ENCODE data around the gene MUC2. TPM values are rescaled to one million over a fixed set of nuclear protein-coding genes. Genes with fewer than 3 reads are reported as not detected.

The MUC2 gene
- total and polyA plus RNA-seq, 5 donors from 2014 or later: not detected

DNA sequence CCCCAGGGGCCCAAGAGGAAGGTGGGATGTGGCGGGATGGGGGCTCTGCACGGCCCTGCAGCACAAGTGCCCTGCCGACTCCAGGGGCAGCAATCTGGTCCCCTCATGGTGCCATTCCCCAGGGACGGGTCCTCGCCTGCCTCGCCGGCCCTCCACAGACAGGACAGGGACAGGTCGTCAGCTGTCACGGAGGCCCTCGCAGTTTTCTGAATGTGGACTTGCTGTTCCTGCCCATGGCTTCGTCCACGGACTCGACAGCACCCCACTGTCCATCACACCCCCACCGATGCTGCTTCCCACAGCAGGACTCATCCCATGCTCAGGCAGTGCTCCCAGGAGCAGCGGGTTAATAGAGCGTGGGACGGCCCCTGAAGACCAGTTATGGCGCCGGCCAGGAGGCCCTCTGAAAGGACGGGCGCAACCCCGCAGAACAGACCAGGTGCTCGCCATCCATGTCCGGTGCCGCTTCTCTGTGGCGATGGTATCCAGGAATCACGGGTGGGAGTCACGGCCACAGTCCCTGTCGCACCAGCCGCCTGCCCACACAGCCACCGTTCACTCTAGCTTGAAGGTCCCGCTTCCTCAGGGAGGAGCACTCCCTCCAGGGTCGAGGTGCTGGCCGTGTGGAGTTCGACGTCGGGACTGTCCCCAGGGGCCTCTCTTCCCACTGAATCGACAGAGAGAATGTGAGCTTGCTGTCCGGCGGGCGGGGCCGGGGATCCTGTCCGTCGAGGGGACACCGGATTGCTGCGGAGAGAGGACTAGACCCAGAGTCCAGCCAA is 18.5 kb upstream of the MUC2 start:
- H3K9me3 ChIP-seq (ENCODE audit: control insufficient read depth in 2 of 2, low read length in 2 of 2): no peaks in the 10 kb centered on the region
- DNase-seq (no peak), ATAC-seq (ENCODE audit: low read depth in 2 of 2) (no peak)
- no peaks in the 10 kb centered on the region for H3K27me3 ChIP-seq (ENCODE audit: control insufficient read depth, insufficient read depth, low read length)
- Mint-ChIP-seq H3K9me3 (no peaks in the 10 kb centered on the region), H3K4me1 (no peaks in the 10 kb centered on the region), H3K27ac (no peak overlapping the region), H3K36me3 (no peaks in the 10 kb centered on the region), H3K4me3 (no peak overlapping the region), H3K27me3 (no peaks in the 10 kb centered on the region)
- peaks cover under 1% of the 10 kb centered on the region for H3K4me1 ChIP-seq (ENCODE audit: control insufficient read depth, insufficient read depth, low read length, poor library complexity, severe bottlenecking)
- H3K27ac ChIP-seq (ENCODE audit: insufficient read depth, low read length, poor library complexity, severe bottlenecking): no peak overlapping the region
- H3K36me3 ChIP-seq (ENCODE audit: control insufficient read depth, insufficient read depth, low read length): no peaks in the 10 kb centered on the region
- H3K4me3 ChIP-seq (ENCODE audit: low read depth, low read length): no peak overlapping the region

DNA sequence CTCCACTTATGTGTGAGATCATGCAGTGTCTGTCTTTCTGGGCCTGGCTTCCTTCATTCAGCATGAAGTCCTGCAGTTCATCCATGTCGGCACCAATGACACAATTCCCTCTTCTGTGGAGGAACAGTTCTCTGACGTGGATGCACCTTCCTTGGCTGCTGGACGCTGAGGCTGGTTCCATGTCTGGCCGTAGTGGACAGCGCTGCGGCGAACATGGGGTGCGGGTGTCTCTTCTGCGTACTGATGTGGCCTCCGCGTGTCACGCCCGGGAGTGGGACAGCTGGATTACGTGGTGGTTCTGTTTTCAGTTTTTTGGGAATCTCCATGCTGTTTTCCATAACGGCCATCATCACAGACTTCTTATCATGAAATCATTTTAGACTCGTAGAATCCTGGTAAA is 16.9 kb upstream of the MUC2 start:
- Mint-ChIP-seq H3K27ac (no peak overlapping the region), H3K36me3 (no peaks in the 10 kb centered on the region), H3K4me3 (no peak overlapping the region), H3K4me1 (no peaks in the 10 kb centered on the region), H3K27me3 (peaks cover 5% of the 10 kb centered on the region), H3K9me3 (peaks cover 0 to 4% (median 0%) of the 10 kb centered on the region in 7 donors)
- Histone ChIP-seq H3K4me3 (ENCODE audit: low read depth, low read length) (no peak overlapping the region), H3K9me3 (ENCODE audit: control insufficient read depth in 2 of 2, low read length in 2 of 2) (peaks cover 3% of the 10 kb centered on the region in 2 experiments), H3K27ac (ENCODE audit: insufficient read depth, low read length, poor library complexity, severe bottlenecking) (no peak overlapping the region), H3K4me1 (ENCODE audit: control insufficient read depth, insufficient read depth, low read length, poor library complexity, severe bottlenecking) (no peaks in the 10 kb centered on the region), H3K27me3 (ENCODE audit: control insufficient read depth, insufficient read depth, low read length) (no peaks in the 10 kb centered on the region), H3K36me3 (ENCODE audit: control insufficient read depth, insufficient read depth, low read length) (no peaks in the 10 kb centered on the region)
- ATAC-seq (ENCODE audit: low read depth in 2 of 2) (no peak), DNase-seq (no peak)

DNA sequence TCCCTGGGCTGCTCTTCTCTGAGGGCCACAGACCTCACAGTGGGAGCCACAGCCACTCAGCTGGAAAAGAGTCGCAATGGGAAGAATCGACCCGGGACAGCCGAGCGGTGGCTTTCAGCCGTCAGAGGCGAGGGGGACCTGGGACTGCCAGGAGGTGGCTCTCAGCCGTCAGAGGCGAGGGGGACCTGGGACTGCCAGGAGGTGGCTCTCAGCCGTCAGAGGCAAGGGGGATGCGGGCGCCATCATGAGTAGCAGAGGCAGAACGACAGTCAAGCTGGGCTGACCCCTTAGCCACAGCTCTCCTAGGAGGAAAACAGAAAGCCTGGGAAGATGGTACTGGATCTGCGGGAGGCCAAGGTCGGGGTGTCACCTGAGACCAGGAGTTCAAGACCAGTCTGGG is 14.9 kb upstream of the MUC2 start:
- Mint-ChIP-seq H3K9me3 (peaks cover 0 to 4% (median 0%) of the 10 kb centered on the region in 7 donors), H3K36me3 (no peaks in the 10 kb centered on the region), H3K27me3 (peaks cover 10% of the 10 kb centered on the region), H3K4me3 (no peak overlapping the region), H3K4me1 (peaks cover 0 to 7% (median 3%) of the 10 kb centered on the region in 4 donors), H3K27ac (no peak overlapping the region)
- Histone ChIP-seq H3K9me3 (ENCODE audit: control insufficient read depth in 2 of 2, low read length in 2 of 2) (peaks cover 3% of the 10 kb centered on the region in 2 experiments), H3K27ac (ENCODE audit: insufficient read depth, low read length, poor library complexity, severe bottlenecking) (no peak overlapping the region), H3K4me3 (ENCODE audit: low read depth, low read length) (no peak overlapping the region), H3K4me1 (ENCODE audit: control insufficient read depth, insufficient read depth, low read length, poor library complexity, severe bottlenecking) (no peaks in the 10 kb centered on the region), H3K36me3 (ENCODE audit: control insufficient read depth, insufficient read depth, low read length) (no peaks in the 10 kb centered on the region), H3K27me3 (ENCODE audit: control insufficient read depth, insufficient read depth, low read length) (no peaks in the 10 kb centered on the region)
- ATAC-seq (ENCODE audit: low read depth in 2 of 2) (no peak), DNase-seq (no peak)

DNA sequence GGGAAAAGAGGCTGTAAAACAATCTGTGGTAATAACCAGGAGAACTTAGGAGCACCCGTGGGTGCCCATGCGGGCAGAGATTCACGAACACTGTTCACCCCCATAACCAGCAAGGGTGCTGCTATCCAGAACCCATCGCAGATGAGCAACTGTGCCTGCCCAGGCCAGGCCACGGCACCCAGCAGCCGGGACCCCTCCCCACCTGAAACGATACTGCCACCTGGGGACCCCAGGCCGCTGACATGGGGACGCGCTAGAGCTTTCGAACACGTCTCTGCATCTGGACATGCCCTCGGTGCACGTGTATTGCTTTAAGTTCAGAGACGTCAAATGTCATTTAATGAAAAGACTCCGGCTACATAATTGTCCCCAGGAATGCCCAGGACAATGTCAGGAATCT is 14.3 kb upstream of the MUC2 start:
- Mint-ChIP-seq H3K9me3 (peaks cover 0 to 4% (median 0%) of the 10 kb centered on the region in 7 donors), H3K4me3 (no peak overlapping the region), H3K36me3 (no peaks in the 10 kb centered on the region), H3K4me1 (peaks cover 0 to 7% (median 3%) of the 10 kb centered on the region in 4 donors), H3K27ac (no peak overlapping the region), H3K27me3 (peaks cover 10% of the 10 kb centered on the region)
- Histone ChIP-seq H3K27me3 (ENCODE audit: control insufficient read depth, insufficient read depth, low read length) (no peaks in the 10 kb centered on the region), H3K9me3 (ENCODE audit: control insufficient read depth in 2 of 2, low read length in 2 of 2) (peaks cover 3% of the 10 kb centered on the region in 2 experiments), H3K4me1 (ENCODE audit: control insufficient read depth, insufficient read depth, low read length, poor library complexity, severe bottlenecking) (no peaks in the 10 kb centered on the region), H3K36me3 (ENCODE audit: control insufficient read depth, insufficient read depth, low read length) (no peaks in the 10 kb centered on the region), H3K4me3 (ENCODE audit: low read depth, low read length) (no peak overlapping the region), H3K27ac (ENCODE audit: insufficient read depth, low read length, poor library complexity, severe bottlenecking) (no peak overlapping the region)
- no peak for DNase-seq
- no peak for ATAC-seq (ENCODE audit: low read depth in 2 of 2)

DNA sequence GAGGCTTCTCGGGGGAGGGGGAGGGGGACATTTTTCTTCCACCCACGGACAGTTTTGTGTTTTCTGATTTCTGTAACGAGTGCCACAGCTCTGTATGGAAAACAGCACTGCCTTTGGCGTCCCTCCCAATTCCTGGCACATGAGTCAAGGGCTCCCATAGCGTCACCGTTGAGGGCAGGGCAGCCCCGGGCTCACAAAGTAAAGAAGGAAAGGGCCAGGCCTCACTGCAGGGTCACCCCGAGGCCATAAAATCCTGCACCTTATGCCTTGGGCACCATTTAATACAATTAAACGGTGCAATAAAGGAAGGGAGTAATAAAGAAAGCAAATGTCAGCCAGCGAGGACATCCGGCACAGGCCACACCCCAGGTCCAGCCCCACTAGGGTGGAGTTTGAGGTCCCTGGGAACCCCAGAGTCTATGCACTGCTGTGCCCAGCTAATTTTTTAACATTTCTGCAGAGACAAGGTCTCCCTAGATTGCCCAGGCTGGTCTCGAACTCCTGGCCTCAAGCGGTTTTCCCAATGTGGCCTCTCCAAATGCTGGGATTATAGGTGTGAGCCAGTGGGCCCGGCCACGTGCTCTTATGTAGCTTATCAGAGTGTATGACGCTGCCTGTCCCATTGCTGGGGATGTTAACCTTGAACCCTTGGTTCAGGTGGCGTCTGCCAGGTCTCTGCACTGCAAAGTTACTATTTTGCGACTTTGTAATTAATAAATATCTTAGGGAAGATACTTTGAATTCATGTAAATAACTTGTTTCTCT is 13.6 kb upstream of the MUC2 start:
- no peaks in the 10 kb centered on the region for H3K4me1 ChIP-seq (ENCODE audit: control insufficient read depth, insufficient read depth, low read length, poor library complexity, severe bottlenecking)
- no peaks in the 10 kb centered on the region for H3K36me3 ChIP-seq (ENCODE audit: control insufficient read depth, insufficient read depth, low read length)
- H3K27ac ChIP-seq (ENCODE audit: insufficient read depth, low read length, poor library complexity, severe bottlenecking): no peak overlapping the region
- ATAC-seq (ENCODE audit: low read depth in 2 of 2) (no peak), DNase-seq (no peak)
- H3K9me3 ChIP-seq (ENCODE audit: control insufficient read depth in 2 of 2, low read length in 2 of 2): peaks cover 3% of the 10 kb centered on the region in 2 experiments
- H3K4me1 Mint-ChIP-seq: peaks cover 0 to 7% (median 3%) of the 10 kb centered on the region in 4 donors
- H3K4me3 Mint-ChIP-seq: no peak overlapping the region
- no peaks in the 10 kb centered on the region for H3K27me3 ChIP-seq (ENCODE audit: control insufficient read depth, insufficient read depth, low read length)
- H3K27me3 Mint-ChIP-seq: peaks cover 10% of the 10 kb centered on the region
- peaks cover 0 to 4% (median 0%) of the 10 kb centered on the region in 7 donors for H3K9me3 Mint-ChIP-seq
- no peak overlapping the region for H3K4me3 ChIP-seq (ENCODE audit: low read depth, low read length)
- H3K36me3 Mint-ChIP-seq: no peaks in the 10 kb centered on the region
- no peak overlapping the region for H3K27ac Mint-ChIP-seq

DNA sequence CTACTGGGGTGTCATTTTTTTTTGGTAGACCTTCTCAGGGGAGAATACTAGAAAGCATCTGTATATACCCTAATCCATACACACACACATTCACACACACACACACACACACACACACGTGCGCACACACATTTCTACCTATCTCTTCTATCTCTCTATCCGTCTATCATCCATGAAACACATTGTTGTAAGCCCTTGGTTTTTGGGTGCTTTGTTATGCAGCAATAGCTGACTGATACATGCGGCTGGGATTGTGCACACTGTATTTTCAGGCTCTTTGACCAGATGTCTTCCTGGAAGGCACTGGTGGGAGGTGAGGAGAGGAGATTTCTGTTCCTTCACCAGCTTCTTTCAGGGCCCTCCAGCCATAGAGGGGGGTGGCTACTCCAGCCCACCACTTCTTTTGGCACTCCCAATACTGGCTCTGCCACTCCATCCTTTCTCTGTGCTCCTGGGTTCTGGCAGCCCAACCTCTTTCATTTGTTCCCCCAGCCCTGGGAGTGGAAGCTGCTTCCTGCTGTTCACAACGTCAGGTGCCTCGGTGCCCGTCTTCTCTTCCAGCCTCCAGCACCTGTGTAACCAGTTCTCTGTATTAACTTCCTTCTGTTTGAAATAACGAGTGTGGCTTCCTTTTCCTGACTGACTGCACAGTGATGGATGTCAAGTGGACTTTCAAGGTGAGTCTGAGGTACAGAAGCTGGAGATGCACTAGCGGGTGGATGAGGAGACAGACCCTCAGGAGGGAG is 12.4 kb upstream of the MUC2 start:
- ATAC-seq (ENCODE audit: low read depth in 2 of 2) (no peak), DNase-seq (no peak)
- Histone ChIP-seq H3K27ac (ENCODE audit: insufficient read depth, low read length, poor library complexity, severe bottlenecking) (no peak overlapping the region), H3K4me1 (ENCODE audit: control insufficient read depth, insufficient read depth, low read length, poor library complexity, severe bottlenecking) (no peaks in the 10 kb centered on the region), H3K36me3 (ENCODE audit: control insufficient read depth, insufficient read depth, low read length) (no peaks in the 10 kb centered on the region), H3K4me3 (ENCODE audit: low read depth, low read length) (no peak overlapping the region), H3K27me3 (ENCODE audit: control insufficient read depth, insufficient read depth, low read length) (no peaks in the 10 kb centered on the region), H3K9me3 (ENCODE audit: control insufficient read depth in 2 of 2, low read length in 2 of 2) (peaks cover 3% of the 10 kb centered on the region in 2 experiments)
- peaks cover 14% of the 10 kb centered on the region for H3K27me3 Mint-ChIP-seq
- peaks cover 0 to 4% (median 0%) of the 10 kb centered on the region in 7 donors for H3K9me3 Mint-ChIP-seq
- no peaks in the 10 kb centered on the region for H3K36me3 Mint-ChIP-seq
- peaks cover 0 to 7% (median 3%) of the 10 kb centered on the region in 4 donors for H3K4me1 Mint-ChIP-seq
- peak overlapping the region in 1 of 4 donors; percentile 29 for H3K4me3 Mint-ChIP-seq
- H3K27ac Mint-ChIP-seq: no peak overlapping the region

DNA sequence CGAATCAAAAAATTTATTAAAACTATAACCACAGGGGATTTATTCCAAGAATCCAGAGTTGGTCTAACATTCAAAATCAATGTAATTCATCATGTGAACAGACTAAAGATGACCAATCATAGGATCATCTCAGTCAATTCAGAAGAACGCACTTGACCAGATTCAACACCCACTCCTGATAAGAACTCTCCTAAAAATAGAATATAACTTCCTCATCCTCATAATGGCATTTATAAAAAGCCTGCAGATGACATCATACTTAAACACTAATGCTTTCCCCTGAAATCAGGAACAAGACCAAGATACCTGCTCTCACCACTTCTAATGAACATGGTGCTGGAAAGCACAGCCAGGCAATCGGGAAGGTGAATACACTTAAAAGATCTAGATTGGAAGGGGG is 10.5 kb upstream of the MUC2 start:
- no peak overlapping the region for H3K4me3 Mint-ChIP-seq
- H3K4me3 ChIP-seq (ENCODE audit: low read depth, low read length): no peak overlapping the region
- no peaks in the 10 kb centered on the region for H3K27me3 ChIP-seq (ENCODE audit: control insufficient read depth, insufficient read depth, low read length)
- H3K27ac Mint-ChIP-seq: no peak overlapping the region
- ATAC-seq (ENCODE audit: low read depth in 2 of 2) (no peak), DNase-seq (no peak)
- peaks cover 3% of the 10 kb centered on the region in 2 experiments for H3K9me3 ChIP-seq (ENCODE audit: control insufficient read depth in 2 of 2, low read length in 2 of 2)
- peaks cover 14% of the 10 kb centered on the region for H3K27me3 Mint-ChIP-seq
- H3K4me1 ChIP-seq (ENCODE audit: control insufficient read depth, insufficient read depth, low read length, poor library complexity, severe bottlenecking): no peaks in the 10 kb centered on the region
- peaks cover 0 to 4% (median 0%) of the 10 kb centered on the region in 7 donors for H3K9me3 Mint-ChIP-seq
- no peaks in the 10 kb centered on the region for H3K36me3 ChIP-seq (ENCODE audit: control insufficient read depth, insufficient read depth, low read length)
- H3K27ac ChIP-seq (ENCODE audit: insufficient read depth, low read length, poor library complexity, severe bottlenecking): no peak overlapping the region
- H3K36me3 Mint-ChIP-seq: no peaks in the 10 kb centered on the region
- peaks cover 0 to 7% (median 3%) of the 10 kb centered on the region in 4 donors for H3K4me1 Mint-ChIP-seq

All from CD4-positive, CD25-positive, alpha-beta regulatory T cell (primary cell).